HG02642 (cell line): ENCODE data around the gene TPCN2.
A peak's percentile ranks its signal among the peaks of the same experiment; 100 is the strongest.

Experiments
- ATAC-seq: cut with Tn5 transposase; IDR thresholded peaks from one replicate; pipeline ENCODE4 v1.9.1; 2021; ENCODE audit warnings: mild to moderate bottlenecking; ENCODE audit not compliant: unreplicated experiment, poor library complexity

Gene TPCN2

GRCh38 chr11:69055598-69056516, 7.1 kb downstream of the TPCN2 start:
- ATAC-seq: peak; percentile 81

GRCh38 chr11:69057236-69057635, 8.5 kb downstream of the TPCN2 start:
- no peak for ATAC-seq

DNA sequence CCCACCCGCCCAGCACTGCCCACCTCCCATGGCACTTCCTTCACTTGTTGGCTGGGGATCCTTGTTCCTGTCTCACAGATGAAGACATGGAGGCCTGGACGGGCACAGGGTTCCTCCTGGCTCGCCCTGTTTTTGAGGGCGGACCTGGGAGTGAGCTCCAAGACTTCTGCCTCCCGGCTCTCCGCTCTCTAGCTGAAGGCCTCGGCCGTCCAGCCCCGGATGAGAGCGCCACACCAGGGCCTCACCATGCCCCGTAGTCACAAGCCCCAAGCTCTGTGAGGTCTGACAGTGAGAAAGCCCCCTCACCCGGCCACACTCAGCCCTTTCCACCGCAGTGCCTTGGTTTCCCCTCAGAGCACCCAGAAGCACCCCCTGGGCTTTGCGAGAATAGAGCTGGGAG, 9.1 kb downstream of the TPCN2 start:
- ATAC-seq: no peak

DNA sequence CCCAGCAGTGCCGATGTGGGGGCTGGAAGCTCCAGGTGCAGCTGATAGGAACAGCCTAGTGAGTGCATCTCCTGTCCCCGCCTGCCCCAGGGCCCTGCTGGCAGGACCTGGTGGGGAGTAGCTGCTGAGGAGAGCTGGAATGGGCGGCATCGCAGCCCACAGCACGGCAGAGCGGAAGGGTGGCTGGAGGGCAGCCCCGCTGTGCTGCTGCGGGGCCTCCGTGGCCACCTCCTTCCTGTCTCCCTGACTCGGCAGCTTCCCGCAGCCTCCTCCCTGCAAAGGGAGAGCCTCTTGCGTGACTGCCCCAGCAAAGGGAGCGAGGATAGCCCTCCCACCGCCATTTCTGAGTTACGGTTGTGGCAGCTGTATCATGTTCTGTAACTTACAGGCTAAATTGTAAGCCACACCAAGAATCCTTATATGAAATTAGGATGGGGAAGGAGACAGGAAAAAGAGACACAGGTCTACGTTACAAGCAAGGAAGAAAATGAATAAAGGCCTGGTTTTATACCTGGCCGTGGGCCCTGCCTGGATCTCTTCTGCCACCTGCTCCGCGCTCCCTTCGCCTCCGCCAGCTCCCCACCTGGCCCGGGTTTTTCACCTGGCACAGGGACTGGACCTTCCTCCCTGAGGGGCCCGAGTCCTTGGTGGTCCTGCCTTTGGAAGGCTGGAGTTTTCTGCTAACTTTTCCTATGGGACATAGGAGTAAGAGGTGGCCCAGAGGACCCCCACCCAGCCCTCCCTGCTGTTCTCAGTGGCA, 10.0 kb downstream of the TPCN2 start:
- no peak for ATAC-seq

GRCh38 chr11:69059429-69059828, 10.7 kb downstream of the TPCN2 start:
- no peak for ATAC-seq

- no peak for ATAC-seq
Measured at GRCh38 chr11:69059985-69060384, 11.3 kb downstream of the TPCN2 start.

- no peak for ATAC-seq
Measured at GRCh38 chr11:69060806-69061712, 12.3 kb downstream of the TPCN2 start.

DNA sequence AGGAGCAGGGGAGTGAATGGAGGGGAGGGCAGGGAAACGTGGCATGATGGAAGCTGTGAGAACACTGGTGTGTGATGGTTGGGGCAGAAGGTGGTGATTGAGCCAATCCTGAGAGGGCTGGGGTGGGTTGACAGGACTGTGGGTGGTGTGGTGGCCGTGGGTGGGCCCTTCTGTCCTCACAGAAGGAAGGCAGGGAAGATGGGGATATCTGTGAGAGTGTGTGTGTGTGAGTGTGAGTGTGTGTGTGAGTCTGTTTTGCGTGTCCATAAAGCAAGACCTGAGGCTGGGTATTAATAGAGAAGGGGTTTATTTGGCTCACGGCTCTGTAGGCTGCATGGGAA, 13.0 kb downstream of the TPCN2 start:
- no peak for ATAC-seq

DNA sequence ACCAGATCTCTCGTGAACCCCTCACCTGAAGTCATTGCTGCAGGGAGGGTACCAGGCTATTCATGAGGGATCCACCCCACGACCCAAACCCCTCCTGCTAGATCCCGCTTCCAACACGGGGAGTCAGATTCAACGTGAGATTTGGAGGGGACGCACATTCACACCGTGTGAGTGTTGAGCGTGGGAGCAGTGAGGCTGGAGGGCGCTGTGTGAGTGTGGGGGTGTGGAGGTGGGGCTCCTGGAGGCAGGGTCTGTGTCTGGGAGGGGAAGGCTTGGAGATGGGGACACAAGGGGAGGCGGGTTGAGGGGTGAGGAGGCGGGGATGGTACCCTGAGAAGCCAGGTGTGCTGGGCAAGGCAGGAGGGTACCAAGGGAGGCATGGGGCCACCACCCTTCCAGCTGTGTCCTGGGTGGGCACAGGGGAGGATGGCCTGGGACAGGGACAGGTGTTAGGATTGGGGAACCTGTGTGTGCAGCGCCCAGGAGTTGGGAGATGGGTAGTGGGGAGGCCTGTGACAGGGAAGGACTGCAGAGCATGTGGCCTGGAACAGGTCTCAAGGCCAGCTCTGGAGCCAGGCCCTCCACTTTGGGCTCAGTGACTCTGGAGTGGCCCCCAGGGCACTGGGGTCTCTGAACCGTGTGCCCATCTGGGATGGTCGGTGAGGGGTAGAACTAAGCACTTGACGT, 13.6 kb downstream of the TPCN2 start:
- no peak for ATAC-seq

DNA sequence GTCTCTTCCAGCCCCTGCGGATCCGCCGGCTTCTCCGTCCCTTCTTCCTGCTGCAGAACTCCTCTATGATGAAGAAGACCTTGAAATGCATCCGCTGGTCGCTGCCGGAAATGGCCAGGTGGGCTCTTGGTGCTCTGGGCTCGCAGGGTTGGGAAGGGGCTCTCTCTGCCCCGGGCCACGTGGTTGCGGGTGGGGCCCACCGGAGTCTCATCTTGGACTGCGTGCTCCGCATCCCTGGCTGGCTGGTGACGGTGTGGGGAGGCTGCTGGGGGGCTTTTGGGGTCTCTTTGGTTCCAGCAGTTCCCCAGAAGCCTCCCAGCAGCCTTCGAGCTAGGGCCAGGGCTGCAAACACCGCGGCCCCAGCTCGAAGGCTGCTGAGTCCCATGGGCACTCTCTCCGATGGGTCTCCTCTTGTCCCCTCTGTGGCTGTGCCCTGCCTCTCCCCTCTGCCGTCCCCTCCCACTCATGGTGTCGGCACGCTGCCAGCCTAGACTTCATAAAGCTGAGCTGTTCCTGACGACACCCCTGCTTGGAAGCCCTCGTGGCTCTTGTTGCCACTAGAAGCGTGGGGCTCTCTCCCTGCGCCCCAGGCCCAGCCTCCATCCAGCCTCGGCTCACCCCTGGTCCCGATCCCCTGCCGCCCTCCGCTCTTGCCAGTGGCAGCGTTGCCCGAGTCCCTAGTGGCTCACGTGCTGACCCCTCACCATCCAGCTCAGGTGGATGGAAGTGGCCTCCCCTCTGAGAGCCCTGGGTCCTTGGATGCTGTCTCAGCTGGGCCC, 14.3 kb downstream of the TPCN2 start:
- no peak for ATAC-seq

DNA sequence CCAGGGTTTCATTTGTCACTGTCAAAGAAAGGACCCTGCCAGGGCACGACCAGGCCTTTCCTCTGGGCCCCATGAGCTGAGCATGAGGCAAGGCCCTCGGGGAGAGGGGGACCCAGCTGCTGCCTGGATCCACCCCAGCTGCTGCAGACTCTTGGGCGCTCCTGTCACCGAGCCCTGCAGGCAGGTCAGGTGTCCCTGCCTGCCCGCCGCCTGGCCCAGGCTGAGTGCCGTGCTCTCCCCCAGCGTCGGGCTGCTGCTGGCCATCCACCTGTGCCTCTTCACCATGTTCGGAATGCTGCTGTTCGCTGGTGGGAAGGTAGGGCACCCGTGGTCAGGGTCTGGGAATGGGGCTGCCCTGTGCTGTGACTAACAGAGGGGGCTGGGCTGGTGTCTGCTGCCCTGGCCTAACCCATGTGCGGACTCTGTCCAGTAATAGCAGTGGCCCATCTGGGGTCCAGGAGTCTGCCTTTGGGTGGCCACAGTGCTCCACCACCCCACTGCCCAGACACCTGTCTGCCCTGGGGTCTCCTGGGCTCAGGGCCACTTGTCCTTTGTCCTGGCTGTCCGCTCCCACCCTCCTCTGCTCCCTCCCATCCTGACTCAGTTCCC, 15.0 kb downstream of the TPCN2 start:
- no peak for ATAC-seq

- no peak for ATAC-seq
Measured at GRCh38 chr11:69064394-69064957, 15.7 kb downstream of the TPCN2 start.

- no peak for ATAC-seq
Measured at GRCh38 chr11:69065147-69065710, 16.5 kb downstream of the TPCN2 start.

DNA sequence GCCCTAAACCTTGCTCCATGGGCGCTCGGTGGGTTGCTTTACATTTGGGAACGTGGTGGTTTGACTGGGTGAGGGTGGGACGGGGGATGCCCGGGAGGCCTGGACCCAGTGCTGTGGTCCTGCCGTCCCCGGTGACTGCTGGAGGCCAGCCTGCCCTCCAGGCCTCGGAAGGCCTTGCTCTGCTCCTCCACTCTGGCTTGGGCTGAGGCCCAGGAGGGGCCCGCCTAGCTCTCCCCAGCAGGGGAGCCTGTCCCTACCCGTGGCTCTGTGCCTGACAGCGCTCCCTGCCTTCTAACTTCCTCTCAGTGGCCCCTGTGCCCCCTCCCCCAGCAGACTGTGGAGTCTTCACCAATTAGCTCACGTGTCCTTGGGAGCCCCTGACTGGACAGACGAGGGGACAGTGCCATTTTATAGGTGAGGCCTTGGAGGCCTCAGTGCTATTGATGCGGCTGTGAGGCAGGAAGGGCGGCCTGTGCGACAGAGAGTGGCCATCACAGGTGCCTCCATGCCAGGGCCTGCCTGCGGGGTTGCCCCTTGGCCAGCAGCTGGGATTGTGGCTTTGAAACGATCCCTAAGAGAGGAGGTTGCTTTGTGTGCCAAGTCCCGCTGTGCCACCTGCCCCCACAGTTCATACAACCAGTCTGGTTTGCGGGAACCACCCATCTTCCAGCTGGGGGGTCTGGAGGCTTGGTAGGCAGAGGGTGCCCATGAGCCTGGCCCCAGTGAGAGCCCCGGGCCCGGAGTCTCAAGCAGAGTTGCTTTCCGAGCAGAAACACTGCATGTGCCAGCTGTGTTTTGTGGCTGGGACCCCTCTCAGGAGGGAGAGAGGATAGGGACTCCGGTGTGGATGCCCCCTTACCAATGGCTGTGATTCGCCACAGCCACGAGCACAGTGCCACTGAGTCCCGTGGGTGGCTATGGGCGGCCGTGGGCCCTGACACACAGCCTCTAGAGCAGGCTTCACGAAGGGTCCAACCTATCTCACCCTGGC, 17.7 kb downstream of the TPCN2 start:
- no peak for ATAC-seq

GRCh38 chr11:69067200-69067599, 18.5 kb downstream of the TPCN2 start:
- ATAC-seq: no peak

DNA sequence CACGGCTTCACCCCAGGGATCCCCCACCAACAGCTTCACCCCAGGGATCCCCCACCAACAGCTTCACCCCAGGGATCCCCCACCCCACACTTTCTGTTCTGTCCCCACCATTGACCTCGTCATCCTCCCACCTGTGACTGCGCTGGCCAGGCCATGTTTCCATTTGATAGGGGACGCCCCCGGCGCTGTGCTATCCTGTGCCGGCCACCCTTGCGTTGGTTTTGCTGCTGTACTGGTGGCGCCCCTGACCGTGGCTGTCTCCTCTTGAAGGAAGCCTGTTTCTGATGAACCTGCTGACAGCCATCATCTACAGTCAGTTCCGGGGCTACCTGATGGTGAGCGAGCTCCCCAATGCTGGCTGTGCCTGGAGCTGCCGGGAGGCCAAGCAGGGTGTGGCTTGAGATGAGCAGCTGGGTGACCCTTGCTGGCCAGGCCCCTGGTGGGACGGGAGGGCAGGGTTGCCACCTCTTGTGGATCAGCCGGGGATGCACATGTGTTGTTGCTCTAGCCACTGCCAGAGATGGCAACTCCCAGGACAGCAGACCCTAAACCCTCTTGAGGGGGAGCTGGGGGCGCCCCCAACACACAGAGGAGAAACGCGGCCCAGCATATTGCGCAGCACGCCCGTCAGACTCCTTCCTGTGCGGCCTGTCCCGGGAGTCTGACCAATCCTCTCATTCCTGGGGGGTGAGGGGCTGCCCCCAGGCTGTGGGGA, 22.5 kb downstream of the TPCN2 start:
- no peak for ATAC-seq
